NOMO-1 (cell line): ENCODE results near the gene CMIP.

Source experiments
- DNase-seq, 2 experiments: peaks; one replicate each; lab custom pipeline; 2025; ENCODE audit not compliant: unreplicated experiment in 2 of 2; lab: John Stamatoyannopoulos, UW

CMIP gene

GRCh38 chr16:81629034-81629802 is 184.6 kb downstream of the CMIP start:
- DNase-seq, result no peak

GRCh38 chr16:81629896-81630634 is 185.5 kb downstream of the CMIP start:
- DNase-seq, result no peak

- no peak for DNase-seq
Observed at GRCh38 chr16:81630635-81631031, 186.0 kb downstream of the CMIP start.

DNA sequence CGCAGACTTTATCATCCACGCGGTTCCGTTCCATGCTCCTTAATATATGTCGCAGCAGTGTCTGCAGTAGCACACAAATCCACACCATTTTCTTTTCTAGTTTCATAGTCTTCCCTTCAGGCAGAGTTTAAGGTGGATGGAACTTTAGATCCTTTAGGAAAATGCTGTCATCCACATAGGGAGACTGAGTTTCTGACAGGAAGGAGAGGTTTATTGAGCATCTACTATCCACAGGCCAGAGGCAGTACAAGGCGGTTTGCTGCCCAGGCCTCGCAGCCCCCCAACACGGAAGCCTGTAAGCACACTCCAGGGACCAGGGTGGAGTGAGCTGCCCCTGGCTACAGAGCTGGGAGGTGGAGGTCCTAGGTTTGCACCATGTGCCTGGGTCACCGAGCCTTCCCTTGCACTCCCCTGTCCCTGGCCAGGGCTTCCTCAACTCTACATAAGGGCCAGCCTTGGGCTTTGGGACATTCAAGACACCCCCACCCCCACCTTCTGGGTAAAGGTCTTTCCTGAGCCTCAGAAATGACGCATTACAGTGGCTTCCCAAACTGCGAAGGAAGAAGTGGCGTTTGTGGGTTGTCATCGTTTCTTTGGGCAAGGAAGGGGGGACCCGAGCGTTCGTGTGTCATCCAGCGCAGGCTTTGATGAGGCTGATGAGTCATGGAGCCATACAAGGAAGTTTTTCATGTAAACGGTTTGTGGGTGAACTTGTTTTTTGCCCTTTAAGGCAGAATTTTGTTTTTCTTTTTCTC is 188.0 kb downstream of the CMIP start:
- DNase-seq, result peak; percentile 80 to 89

- DNase-seq, result no peak
Observed at GRCh38 chr16:81633147-81633619, 188.6 kb downstream of the CMIP start.

DNA sequence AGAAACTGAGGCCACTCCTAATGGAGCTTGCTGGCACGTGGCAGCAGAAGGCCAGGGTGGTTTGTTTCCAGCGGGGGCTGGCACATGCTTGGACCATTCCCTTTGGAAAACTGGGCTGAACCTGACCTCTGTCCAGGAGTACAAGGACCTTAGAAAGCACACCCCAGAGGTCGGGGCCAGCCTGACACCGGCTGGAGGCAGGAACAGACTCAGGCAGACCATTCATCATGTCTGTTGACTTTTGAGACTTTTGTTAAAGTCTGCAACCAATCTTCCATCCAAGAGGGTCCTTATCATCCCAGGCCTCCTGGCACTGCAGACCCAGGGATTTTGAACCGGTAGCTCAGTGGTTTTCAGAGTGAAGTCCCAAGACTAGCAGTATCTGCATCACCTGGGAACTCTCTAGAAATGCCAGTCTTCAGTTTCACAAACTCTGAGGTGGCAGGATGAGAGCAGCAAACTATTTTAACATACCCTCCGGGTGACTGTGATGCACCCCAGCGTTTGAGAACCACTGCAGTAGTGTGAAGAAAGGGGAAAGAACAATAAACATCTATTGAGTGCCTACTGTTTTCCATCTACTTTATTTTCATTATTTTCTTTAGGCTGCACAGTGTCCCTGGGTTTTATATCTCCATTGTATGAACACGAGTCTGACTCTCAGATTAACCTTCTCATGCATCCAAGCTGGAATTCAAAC is 189.2 kb downstream of the CMIP start:
- no peak for DNase-seq

DNA sequence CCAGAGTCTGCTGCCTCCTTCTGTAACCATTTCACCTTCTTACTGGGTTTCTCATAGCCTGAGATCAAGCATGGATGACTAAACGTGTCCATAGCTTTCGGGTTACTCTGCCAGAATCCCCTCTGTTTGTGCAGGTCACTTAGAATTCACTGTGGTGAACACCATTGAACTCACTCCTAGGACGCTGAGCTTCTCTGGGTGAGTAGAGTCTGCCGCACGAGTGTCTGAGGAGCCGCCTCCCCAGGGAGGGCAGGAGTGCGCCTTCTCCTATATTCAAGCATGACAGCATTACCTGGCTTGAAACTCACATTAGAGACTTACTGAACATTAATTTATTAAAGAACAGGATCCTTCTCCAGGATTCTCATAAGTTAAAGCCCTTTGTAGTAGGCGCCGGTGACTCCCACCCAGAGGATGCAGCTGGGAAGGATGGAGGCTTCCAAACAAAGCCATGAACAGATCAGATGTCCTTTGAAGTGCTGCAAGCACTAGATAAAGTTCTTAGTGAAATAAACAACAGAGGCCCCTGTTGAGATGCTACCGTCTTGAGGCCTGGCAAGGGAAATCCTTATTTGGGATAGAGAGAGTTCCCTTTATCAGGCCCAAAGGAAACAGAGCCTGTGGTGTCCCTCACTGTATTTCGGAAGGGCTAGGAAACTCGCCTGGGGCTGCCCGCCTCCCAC is 189.9 kb downstream of the CMIP start:
- DNase-seq, result no peak

- DNase-seq, result no peak
Observed at GRCh38 chr16:81635063-81635937, 190.7 kb downstream of the CMIP start.

DNA sequence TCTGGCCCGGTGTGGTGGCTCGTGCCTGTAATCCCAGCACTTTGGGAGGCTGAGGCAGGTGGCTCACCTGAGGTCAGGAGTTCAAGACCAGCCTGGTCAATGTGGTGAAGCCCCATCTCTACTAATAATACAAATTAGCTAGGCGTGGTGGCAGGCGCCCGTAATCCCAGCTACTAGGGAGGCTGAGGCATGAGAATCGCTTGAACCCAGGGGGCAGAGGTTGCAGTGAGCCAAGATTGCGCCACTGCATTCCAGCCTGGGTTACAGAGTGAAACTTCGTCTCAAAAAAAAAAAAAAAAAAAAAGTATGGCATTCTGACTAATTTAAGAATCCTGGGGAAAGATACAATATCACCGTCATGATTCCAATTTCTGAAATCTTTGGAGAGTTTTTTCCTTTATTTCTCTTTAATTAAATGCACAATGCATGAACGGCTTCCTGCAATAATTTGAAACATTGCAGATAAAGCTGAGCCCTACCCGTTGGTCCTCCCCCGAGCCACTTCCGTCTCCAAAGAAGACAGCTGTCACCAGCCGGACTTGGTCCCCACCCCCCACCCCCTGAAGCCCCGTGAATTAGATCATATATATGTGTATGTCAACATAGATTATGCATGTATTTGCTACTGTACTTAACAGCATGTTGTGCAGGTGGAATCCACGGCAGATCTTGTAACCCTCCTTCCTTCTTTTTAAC is 191.8 kb downstream of the CMIP start:
- DNase-seq, result peak; percentile 13 to 25

GRCh38 chr16:81637336-81638235 is 193.0 kb downstream of the CMIP start:
- DNase-seq, result no peak

DNA sequence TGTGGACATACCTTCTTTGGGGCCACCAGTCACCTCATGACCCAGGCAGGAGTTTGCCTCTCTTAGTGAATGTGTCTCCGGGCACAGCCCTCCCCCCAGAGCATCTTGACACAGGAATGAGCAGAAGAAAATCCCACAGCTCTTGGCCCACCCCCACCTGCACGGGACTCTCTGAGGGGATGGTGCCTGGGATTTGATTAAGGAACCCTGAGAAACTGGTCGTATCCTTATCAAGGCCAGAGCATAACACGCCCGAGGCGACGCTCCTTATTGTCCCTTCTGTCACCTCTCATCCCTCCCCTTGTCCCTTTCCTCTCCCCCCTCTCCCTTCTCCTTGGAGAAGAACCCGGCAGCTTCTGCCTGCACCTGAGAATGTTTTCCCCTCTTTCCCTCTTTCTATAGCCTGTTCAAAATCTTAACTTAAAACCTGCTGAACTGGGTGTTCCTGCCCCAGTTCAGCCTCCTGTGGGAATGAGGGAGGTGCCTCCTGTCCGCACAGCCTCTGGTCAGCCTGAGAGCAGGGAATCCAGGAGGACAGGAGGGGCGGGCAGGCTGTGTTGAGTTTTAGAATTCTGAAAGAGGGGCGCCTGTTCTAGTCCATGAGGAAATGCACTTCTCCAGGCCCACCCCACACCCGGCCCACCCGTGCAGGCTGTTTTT is 193.8 kb downstream of the CMIP start:
- no peak for DNase-seq

DNA sequence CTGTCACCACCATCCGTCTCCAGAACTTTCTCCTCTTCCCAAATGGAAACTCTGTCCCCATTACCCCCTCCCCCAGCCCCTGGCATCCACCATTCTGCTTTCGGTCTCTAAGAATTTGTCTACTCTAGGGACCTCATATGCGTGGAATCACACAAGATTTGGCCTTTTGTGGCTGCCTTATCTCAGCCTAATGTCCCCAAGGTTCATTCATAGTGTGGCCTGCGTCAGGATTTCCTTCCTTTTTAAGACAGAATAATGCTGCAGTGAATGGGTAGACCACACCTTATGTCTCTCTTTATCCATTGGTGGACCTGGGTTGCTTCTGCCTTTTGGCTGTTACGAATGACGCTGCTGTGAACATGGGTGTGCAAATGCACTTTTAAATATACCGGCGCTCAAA is 194.7 kb downstream of the CMIP start:
- no peak for DNase-seq

DNA sequence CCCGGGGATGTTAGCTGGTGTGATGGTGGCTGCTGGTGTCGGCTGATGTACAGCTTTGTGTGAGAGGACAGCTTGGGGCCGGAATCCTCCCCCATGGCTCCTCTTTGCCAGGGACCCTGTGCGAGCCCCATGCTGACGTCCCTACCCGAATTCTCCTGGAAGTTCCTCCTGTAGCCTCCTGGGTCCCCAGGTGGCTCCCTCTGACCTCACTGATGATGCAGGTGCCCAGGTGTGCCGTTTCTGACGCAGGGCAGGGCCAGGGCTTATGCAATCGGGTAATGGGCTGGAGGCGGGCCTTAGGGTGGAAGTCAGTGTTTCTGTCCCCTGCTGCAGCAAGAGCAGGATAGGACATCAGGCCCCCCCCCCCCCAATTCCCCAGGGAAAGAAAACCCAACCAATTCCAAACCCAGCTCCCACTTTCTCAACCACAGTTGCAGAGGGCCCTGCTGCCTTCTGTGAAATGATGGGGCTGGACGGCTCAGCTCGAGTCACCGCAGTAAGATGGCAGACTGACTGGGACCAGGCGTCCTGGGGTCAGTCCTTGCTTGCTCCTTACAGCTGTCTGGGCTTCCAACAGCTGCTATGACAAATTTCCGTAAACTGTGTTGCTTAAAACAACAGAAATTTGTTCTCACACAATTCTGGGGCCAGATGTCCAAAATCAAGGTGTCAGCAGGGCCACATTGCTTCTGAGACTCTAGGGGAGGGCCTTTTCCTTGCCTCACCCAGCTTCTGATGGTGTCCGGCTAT is 195.5 kb downstream of the CMIP start:
- no peak for DNase-seq

DNA sequence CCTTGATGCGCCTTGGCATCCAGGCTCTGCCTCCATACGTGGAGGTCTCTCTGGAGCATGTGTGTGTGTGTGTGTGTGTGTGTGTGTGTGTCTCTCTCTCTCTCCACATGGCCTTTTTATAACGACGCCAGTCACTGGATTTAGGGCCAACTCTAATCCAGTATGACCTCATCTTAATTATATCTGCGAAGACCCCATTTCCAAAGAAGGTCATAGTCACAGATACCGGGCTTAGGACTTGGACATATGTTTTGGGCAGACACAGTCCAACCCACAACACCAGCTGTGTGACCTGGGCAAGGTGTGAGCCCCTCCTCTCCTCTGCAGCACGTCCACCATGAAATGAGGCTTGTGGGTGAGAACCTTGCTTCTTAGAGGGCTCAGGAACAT is 196.1 kb downstream of the CMIP start:
- no peak for DNase-seq

- DNase-seq, result no peak
Observed at GRCh38 chr16:81641395-81642106, 196.9 kb downstream of the CMIP start.

DNA sequence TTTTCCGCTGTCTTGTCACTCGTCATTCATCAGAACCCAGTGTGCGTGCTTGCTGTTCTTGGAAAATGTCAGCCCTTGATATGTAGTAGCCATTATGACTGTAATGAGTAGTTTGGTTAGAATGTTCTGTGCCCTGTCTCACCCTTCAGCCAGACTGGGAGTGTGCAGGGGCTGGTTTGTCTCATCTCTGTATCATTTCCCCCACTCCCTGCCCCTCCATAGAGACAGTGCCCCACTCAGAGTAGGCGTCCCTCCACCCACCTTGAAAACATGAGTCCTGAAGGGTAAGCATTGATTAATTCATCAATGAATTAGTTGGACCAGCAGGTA is 197.5 kb downstream of the CMIP start:
- DNase-seq, result no peak
